ENCODE results near the gene ESR2.
A peak's percentile ranks its signal among the peaks of the same experiment; 100 is the strongest.
"Not testable (repeated sequence)": the region's sequence is repeated elsewhere in the genome, so short reads cannot be mapped to it uniquely, and the experiment has no call there.

Gene ESR2

DNA sequence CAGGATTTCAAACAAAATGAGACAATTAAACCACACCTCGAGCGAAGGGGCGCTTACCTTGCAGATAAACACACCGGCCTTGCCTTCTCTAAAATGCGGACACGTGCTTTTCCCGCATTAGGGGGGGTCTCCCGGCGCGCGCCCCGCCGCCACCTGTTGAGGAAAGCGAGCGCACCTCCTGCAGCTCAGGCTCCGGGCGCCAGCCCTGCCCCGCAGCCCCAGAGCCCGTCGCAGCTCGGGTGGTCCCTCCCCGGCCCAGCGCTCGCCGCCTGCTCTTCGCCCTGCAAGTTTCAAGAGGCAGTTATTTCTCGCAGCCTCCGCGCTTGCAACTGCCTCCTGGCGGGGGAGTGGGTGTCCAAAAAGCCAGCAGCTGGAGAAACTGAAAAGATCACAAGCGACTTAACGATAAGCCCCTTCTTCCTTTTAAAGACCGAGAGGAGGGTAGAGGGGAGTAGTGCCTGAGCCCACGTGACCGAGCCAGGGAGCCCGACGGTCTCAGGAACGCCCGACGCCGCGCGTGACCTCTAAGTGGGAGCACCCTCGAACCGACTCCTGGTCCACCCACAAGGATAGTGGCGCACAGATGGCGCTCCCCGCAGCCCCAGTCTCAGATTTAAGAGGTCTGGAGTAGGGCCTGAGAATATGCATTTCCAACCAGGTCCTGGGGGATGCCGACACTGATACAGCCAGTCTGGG, at the start of gene ESR2:
Gene ESR2 (minus strand): TSS at position 396 of the 696 bp plus-strand sequence. CDS start 11,386 bp downstream, outside the sequence.
- DNase-seq (ENCODE audit: low read depth): peak; percentile 4

DNA sequence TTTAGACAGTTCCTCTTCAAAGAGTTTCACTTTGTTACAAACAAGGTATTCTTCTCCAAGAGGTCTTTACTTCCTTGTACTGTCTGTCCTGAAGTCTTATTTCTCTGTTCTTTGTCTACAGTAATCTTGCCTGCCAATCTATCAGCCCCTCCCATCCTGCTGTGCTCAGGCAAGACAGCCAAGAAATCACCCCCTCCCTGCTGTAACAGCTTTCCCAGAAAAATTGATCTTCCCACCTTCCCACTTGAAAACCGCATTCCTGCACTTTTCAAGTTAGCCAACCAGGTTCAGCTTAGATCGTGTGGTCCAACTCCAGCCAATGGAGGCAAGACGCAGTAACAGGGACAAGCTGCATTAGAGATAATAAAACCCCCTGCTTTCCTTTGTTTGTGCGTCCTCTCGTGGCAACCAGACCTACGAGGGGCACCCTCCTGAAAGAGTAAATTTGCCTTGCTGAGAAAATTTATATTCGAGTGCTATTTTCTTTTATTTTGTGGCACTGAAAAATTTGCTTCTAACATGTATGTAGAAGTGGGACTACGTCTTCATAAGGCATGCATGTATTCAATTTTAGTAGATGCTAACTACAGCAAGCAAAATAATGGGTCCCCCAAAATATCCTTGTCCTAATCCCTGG, 46.5 kb upstream of the ESR2 start:
- DNase-seq (ENCODE audit: low read depth): no peak

GRCh38 chr14:64338616-64339316, 44.6 kb upstream of the ESR2 start:
- peak; percentile 79 for DNase-seq (ENCODE audit: low read depth)

GRCh38 chr14:64337888-64338615, 43.9 kb upstream of the ESR2 start:
- DNase-seq (ENCODE audit: low read depth): peak; percentile 1

GRCh38 chr14:64329149-64329548, 35.0 kb upstream of the ESR2 start:
- DNase-seq (ENCODE audit: low read depth): no peak

- no peak for DNase-seq (ENCODE audit: low read depth)
Observed at GRCh38 chr14:64326502-64326901, 32.3 kb upstream of the ESR2 start.

GRCh38 chr14:64324895-64325294, 30.7 kb upstream of the ESR2 start:
- no peak for DNase-seq (ENCODE audit: low read depth)

DNA sequence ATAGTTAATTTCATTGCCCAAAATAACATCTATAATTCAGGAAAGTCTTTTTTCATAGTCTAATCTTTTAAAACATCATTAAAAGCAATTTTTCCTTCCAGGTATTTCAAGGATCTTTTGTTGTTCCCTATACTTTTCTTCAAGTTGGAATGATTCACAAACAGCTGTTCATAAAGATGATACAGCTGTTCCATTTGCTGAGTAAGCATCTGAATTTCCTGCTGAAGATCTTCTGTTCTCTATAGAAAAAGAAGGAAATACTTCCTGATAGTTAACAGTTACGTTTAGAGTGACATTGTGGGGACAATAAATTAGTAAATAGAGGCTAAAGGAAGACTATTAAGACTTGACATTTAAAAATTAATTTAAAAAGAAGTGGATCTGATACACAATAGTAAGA, 30.3 kb upstream of the ESR2 start:
- DNase-seq (ENCODE audit: low read depth): no peak

DNA sequence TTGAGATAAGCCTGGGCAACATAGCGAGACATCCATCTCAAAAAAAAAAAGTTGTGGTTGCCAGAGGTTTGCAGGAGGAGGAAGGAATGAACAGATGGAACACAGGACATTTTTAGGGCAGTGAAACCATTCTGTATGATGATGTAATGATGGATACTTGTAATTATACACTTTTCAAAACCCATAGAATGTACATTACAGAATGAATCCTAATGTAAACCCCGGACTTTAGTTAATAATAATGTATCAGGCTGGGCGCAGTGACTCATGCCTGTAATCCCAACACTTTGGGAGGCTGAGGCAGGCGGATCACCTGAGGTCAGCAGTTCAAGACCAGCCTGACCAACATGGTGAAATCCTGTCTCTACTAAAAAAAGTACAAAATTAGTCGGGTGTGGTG, 26.2 kb upstream of the ESR2 start:
- DNase-seq (ENCODE audit: low read depth): not testable (repeated sequence)

- not testable (repeated sequence) for DNase-seq (ENCODE audit: low read depth)
Observed at GRCh38 chr14:64318695-64319094, 24.5 kb upstream of the ESR2 start.

DNA sequence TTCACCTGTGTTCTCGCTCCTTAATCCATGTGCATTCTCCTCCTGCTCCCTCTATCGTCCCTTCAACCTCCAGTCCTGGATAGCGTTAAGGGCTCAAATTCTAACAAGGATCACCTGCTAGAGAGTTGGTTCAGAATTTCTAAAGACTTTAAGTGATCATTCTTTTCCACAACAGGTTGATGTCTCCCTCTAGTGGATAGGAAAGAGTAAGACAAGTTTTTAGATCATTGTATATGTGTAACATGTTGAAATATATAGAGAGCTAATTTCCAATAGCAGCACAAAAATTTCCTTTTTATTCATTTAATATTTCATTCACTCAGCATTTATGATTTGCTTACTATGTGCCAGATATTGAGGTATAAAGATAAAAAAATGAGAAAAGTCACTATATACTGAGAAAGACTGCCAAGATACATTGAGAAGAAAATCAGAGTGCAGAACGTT, 9.3 kb upstream of the ESR2 start:
- DNase-seq (ENCODE audit: low read depth): no peak

DNA sequence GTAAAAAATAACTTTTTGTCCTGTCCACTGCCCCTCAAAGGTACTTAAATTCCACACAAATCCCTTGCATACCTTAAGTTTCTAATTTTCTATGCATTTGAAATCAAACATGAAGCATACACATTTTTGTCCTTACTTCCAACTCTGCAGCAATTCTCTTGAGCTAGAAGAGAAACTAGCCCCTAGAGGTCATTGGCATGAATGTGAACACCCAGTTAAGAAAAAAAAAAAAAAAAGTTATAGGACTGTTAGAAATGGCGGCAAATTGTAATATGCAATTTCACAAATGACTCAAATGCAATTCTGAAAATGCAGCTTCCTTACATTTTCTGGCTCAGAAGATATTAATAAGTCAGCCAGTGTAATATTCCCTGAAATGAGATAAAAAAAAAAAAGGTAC, 4.6 kb upstream of the ESR2 start:
- DNase-seq (ENCODE audit: low read depth): no peak

DNA sequence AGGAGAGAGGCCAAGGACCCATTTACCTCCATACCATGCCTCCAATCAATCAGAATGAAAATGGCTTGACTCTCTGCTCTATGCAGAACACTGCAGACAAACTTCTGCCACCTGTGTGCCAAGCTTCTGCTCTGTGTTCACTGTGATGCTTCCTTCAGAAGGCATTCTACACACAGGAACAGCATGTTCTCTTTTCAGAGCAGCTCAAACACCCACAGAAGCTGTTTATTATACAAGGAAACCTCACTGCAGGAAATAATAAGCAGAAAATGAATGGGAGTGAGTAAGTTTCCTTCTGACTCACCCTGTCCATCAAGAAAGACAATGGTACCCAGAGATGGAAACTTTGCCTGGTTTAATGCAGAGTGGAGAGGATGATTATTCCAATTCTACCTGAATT, 2.4 kb upstream of the ESR2 start:
- no peak for DNase-seq (ENCODE audit: low read depth)

DNA sequence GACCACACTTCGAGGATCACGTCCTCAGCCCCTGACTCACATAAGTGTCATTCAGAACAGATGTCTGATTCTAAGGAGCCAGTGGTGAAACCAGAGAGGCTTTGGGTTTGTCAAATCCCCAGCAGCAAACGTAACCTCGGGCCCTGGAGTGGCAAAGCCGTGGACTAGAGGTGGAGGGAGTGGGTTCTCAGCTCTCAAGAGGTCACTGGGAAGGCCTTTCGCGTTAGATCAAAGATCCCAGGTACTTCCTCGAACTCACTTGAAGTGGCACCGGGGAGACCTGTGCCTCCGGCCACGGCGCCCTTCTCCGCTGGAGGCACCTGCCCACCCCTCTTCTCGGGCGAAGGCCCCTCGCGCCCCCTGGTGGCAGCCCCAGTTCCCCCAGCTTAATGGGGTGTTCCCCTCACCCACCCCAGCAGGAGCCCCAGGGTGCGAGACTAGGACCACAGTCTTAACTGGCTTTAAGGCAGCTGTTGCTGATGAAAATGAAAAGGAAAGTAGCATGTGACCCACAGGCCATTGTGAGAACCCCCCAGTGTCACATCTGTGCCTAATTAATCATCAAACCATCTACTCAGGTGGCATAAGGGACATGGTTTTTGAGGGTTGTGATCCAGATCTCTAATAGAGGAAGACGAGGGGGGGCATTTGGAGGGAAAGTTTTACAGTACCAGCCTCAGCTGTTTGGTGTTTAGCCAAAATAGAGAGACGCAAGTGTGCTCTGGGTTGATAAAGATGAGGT, 672 bp upstream of the ESR2 start:
- peak; percentile 74 for DNase-seq (ENCODE audit: low read depth)

DNA sequence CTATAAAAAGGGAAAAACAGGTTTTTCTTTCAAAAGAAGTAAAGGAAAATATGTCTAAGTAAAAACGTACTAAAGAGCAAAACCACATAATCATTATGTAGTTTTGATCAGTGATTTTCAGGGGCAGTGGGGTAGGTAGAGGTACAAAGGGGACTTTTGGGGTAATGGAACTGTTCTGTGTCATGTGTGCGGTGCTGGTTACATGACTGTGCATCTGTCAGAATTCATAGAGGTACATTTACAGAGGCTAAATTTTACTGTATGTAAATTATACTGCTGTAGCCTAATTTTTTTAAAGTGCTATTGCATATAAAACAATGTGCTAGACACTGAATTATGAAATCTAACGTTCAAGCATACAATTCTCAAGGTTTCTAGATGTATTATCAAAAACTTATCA, 2.0 kb downstream of the ESR2 start:
- DNase-seq (ENCODE audit: low read depth): no peak

DNA sequence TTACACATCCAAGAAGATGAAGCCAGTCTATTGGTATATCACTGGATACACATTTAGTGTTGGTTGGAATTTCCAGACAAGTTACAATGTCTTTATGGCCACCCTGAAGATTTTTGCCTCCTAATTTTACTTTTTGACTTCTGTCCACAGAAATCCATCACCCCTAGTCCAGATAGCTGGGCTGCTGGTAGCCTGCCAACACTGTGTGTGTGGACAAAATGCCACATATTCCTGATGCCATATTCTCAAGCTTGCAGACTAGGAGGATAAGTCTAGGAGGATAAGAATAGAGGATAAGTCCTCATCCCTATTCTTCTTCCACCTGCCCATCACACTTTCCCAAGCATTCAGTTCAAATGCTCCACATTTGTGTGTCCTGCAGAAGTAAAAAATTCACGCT, 4.6 kb downstream of the ESR2 start:
- DNase-seq (ENCODE audit: low read depth): no peak

DNA sequence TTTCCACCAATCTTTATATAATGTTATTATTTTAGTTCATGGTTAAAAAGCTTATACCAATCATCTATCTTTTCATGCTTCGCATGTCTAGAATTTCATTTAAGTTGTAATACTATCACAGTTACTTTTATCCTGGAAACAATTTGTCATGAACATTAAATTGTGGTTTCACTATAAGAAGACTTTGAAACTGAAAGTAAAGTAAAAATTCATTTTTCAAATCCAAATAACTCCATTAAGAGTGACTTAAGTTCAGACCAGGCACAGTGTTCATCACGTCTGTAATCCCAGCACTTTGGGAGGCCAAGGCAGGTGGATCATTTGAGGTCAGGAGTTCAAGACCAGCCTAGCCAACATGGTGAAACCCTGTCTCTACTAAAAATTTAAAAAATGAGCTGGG, 12.4 kb downstream of the ESR2 start:
- DNase-seq (ENCODE audit: low read depth): no peak

DNA sequence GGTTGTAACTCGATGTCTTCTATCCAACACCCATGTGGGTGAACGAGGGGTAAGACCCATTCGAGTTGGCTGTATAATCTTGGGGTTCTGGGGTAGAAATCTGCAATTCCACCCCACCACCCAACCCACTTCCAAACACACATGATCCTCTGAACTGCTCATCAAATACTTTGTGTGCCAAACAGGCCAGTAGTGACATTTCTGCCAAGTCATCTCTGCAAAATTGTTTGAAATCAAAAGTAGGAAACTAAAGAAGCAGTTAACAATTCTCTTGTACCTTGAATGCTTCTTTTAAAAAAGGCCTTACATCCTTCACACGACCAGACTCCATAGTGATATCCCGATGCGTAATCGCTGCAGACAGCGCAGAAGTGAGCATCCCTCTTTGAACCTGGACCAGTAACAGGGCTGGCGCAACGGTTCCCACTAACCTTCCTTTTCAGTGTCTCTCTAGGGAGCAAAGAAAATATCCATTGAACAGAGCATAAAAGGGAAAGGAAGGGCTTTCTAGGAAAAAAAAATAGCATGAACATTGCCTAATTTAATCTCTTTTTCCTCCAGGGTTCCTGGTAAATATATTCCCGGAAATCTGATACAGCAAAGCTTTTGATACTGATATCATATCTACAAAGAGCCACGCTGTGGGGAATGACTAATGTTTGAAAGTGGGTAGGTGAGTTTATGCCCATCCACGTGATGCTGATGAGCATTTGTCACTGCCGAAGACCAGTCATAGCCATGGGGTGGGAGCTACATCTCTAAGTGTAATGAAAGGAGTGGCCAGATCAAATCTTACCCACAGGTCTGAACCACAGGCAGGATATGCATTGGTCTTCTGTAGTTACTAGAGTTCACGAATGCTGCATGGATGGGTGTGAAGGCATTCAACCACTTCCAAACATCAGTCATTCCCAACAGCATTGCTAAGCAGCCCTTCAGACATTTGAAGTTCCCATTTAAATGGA, 14.2 kb downstream of the ESR2 start:
- no peak for DNase-seq (ENCODE audit: low read depth)

DNA sequence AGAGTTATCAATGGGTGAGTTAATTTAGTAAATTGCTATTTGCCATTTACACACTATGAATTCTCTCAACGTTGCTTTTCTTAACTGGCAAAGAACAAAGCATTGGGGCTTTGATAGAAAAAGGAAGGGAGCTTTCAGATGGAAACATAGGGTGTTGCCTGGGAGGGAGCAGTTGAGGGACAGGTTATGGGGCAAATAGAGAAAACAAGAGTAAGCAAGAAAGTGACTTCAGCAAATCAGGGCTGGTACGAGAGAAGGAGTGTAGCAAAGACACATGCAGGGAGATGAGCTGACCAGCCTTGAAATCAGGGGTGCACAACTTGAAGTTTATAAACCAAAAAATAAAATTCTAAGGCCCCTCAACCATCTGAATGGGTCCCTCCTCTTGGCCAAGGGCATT, 15.7 kb downstream of the ESR2 start:
- no peak for DNase-seq (ENCODE audit: low read depth)

DNA sequence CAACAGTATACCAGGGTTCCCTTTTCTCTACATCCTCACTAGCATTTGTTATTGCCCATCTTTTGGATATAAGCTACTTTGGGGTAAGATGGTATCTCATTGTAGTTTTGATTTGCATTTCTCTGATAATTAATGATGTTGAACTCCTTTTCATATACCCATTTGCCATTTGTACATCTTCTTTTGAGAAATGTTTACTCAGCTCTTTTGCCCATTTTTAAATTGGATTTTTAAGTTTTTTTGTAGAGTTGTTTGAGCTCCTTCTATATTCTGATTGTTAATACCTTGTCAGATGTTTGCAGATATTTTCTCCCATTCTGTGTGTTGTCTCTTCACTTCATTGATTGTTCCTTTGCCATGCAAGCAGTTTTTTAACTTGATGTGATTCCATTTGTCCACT, 22.2 kb downstream of the ESR2 start:
- no peak for DNase-seq (ENCODE audit: low read depth)

- DNase-seq (ENCODE audit: low read depth): no peak
Observed at GRCh38 chr14:64266239-64266638, 27.9 kb downstream of the ESR2 start.
